NCI-H1436 treated with DMSO at 0.1 percent for 48 hours (cell line): ENCODE measurements around the gene MTSS2.
"Not testable (repeated sequence)": the region's sequence is repeated elsewhere in the genome, so short reads cannot be mapped to it uniquely, and the experiment has no call there.

ENCODE experiments used
- DNase-seq: peaks from one replicate; lab custom pipeline; 2025; lab: John Stamatoyannopoulos, UW

MTSS2 gene

DNA sequence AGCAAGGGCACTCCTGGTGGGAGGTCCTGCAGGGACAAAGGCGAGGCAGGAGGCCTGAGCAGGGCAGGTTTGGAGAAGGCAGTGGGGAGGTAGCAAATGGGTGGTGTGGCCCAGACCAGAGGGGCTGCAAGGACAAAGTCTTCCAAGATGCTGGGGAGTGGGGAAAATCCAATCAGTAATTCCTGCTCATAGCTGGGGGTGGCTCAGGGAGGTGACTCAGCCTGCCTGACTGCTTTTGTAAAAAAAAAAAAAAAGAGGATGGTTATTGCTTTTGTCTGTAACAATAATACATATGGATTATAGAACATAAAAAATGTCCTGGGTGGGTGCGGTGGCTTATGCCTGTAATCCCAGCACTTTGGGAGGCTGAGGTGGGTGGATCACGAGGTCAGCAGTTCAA is 34.3 kb downstream of the MTSS2 start:
- no peak for DNase-seq

DNA sequence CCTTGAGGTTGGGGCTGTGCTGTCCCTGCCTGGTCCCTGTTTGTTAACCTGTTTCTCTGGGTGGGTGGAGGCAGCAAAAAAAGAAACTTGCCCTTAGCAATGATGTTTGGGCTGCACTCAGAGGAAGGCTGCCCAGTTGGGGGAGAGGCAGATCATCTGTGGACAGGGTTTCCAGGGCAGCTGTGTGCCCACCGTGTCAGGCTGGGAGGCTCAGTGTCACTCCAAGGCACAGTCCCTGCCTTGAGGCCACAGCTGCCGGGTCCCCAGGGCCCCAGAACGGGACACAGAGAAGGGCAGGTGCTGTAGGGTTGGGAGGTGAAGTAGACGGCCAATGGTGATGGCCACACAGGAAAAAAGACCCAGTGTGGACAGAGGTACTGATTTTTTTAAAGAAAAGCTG is 35.6 kb downstream of the MTSS2 start:
- DNase-seq = no peak

DNA sequence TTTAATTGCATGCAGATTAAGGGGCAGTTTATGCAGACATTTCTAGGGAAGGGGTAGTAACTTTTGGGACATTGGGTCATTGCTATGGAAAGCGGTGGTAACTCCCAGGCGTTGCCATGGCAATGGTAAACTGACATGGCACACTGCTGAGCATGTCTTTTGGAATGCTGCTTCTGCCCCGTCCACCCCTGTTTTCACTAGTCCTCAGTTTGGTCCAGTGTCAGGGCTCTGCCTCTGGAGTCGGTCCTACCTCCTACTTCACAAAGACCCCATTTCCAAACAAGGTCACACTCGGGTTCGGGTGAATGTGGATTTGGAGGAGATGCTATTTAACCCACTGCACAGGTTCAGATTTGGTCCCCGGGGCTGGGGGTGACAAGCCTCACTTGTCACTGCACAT is 36.6 kb downstream of the MTSS2 start:
- no peak for DNase-seq

DNA sequence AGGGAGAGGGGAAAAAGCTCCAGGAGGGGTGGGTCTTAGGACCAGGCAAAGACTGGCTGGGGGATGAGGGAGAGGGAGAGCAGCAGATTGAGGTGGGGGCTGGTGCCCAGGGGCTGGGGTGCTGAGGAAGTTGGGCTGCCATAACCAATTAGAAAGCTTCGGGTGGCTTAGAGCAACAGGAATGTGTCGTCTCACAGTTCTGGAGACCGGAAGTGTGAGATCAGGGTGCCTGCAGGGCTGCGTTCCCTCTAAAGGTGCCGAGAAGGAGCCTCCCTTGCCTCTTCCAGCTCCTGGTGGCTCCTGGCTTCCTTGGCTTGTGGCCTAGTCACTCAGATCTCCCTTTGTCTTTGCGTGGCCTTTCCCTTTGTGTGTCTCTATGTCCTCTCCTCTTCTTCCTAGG is 37.2 kb downstream of the MTSS2 start:
- no peak for DNase-seq

DNA sequence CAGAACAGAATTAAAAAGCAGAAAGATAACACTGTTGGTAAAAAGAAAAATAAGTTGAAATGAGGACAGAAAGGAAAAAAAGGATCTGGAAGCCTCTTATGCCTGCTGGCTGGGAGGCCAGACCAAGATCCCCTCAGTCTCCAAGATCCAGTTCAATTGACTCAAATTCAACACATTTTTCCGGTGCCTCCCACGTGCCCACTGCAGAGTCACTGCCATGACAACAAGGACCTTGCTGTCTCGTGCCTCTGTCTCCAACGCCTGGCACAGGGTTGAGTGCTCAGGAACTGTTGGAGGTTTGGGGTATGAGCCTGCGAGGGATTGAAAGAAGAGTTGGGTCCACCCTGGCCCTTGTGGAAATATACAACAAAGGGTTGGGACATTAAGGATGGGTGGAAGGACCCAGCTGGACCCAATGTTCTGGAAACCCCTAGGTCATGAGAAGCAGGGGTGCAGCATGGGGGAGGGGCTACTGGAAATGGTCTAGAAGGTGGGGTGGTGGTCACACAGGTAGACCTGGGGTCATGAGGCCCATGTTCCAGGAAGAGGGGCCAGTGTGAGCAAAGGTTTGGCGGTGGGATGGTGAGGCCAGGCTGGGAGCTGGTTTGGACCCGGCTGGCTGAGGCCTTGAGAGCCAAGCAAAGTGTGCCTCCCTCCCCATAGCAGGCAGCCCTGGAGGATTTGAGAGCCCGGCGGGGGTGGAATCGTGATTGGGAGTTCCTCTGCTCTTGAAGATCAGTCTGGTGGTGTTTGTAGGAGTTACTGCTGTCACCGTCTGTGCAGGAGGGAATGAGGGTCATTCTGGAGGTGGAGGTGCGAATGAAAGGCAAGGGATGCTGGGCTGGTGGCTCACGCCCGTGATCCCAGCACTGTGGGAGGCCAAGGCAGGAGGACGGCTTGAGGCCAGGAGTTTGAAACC is 38.2 kb downstream of the MTSS2 start:
- DNase-seq = no peak

DNA sequence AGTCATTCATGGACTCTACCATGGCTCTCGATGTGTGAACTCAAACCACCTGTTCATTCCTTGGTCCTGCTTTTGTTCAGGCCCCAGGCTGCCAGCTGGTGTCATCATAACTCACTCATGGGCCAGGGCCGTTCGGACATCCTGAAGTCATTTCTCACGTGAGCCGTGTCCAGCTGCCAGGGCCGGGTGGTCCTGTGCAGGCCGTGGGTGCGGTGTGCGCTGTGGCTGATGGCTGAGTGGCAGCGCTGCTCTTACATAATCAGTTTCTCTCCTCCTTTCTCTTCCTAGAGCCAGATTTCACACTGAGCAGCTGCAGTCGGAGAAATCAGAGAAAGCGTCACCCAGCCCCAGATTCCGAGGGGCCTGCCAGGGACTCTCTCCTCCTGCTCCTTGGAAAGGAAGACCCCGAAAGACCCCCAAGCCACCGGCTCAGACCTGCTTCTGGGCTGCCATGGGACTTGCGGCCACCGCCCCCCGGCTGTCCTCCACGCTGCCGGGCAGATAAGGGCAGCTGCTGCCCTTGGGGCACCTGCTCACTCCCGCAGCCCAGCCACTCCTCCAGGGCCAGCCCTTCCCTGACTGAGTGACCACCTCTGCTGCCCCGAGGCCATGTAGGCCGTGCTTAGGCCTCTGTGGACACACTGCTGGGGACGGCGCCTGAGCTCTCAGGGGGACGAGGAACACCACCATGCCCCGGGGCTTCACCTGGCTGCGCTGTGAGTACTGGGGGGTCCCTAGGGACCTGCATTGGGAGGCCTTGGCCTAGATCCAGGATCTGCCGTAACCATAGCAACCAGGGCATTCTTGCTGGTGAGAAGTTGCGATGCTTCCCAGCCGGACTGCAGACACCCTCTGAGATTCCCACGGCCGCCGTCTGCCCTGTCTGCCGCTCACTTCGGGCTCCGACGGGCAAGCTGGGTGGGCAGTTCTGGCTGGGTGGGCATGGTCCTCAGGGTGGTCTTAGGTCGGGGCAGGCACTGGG is 39.3 kb downstream of the MTSS2 start, which contains the start of gene IL34:
Gene IL34 (plus strand): TSS at position 300 of the 982 bp plus-strand sequence. CDS start 389 bp downstream, at position 689.
- DNase-seq = no peak

DNA sequence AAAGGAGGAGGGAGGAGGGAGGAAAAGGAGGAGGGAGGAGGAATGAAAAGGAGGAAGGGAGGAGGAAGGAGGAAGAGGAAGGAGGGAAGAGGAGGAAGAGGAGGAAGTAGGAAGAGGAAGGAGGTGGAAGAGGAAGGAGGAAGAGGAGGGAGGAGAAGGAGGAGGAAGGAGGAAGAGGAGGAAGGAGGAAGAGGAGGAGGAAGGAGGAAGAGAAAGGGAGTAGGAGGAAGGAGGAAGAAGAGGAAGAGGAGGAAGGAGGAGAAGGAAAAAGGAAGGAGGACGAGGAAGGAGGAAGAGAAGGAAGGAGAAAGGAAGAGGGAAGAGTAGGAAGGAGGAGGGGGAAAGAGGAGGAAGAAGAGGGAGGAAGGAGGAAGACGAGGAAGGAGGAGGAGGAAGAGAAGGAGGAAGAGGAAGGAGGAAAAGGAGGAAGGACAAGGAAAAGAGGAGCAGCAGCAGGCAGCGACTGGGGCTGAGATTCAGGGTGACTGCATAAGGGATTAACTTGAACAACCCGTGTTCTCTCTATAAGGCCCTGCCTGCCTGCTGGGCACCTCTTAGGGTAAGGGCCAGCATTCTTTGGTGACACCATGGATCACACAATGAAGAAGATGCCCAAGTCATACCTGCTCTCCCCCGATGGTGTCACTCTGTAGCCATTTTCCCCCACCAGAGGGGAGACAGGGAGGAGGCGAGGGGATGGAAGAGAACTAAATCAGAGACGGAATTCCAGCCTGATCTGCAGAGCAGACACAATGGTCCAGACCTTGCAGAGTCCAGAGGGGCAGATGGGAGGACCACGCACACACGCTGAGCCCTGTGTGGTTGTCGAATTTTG is 40.9 kb downstream of the MTSS2 start:
- no peak for DNase-seq

DNA sequence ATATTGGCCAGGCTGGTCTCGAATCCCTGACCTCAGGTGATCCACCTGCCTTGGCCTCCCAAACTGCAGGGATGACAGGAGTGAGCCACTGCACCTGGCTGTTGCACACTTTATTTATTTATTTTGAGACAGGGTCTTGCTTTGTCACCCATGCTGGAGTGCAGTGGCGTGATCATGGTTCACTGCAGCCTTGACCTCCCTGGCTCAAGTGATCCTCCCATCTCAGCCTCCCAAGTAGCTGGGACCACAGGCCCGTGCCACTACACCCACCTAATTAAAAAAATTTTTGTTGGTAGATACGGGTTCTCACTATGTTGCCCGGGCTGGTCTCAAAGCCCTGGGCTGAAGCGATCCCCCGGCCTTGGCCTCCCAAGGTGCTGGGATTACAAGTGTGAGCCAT is 42.6 kb downstream of the MTSS2 start:
- not testable (repeated sequence) for DNase-seq

DNA sequence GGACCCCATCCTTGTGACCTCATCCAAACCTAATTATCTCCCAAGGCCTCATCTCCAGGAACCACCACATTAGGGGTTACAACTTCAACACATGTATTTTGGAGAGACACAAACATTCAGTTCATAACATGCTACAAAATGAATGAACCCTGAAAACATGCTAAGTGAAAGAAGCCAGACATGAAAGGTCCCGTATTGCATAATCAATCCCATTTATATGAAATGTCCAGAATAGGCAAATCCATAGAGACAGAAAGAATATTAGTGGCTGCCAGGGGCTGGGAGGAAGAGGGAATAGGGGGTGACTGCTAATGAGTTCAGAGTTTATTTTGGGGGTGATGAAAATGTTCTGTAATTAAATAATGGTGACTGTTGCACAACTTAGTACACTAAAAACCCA is 43.2 kb downstream of the MTSS2 start:
- no peak for DNase-seq

DNA sequence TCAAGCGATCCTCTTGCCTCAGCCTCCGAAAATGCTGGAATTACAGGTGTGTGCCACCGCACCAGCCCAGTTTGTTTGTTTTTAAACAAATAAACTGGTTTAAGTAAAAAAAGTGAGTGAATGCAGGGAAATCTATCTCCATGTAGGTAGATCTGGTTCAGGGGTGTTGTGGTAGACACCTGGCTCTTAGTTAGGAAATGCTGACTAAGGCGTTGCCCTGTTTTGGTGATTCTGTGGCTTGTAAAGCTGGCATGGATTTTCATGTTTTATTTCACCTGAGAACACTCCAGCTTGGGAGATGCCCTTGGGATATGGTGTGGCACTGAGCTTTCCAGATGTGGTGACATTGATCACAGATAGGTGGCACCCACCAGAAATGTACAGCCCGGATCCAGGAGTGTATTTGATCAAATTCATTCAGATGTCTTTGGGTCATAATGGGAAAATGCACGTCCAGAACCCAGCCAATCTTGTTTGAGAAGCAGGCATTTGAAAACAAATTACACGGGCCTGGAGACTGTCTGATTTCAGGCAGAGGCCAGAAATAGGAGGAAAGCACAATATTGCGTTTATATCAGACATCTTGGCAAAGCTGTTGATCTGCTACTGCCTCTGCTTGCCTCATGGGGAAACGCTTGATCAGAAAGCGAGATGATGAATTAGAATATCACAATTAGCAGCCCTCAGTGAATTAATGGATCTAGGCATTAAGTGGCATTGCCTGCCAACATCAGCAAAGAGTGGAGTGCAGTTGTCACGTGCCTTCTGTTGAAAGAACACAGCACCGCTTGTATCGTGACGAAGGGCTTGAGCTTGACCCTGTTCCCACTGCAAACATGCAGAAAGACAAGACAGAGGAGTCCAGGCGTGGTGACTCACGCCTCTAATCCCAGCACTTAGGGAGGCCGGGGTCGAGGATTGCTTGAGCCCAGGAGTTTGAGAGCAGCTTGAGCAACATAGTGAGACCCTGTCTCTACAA is 46.8 kb downstream of the MTSS2 start:
- DNase-seq = no peak
